Naive thymus-derived CD4-positive, alpha-beta T cell (primary cell): ENCODE results near the gene GPR171. TPM values are rescaled to one million over a fixed set of nuclear protein-coding genes. Genes with fewer than 3 reads are reported as not detected.
A peak's percentile ranks its signal among the peaks of the same experiment; 100 is the strongest.

ENCODE experiments used
- ATAC-seq: fragments of 150-1000 bp; cut with Tn5 transposase; 2 replicates; pipeline ENCODE4 v1.10.0; 2021; ENCODE audit warnings: mild to moderate bottlenecking, moderate library complexity
- CTCF ChIA-PET: fragments of 350-600 bp; sonication (Branson Sonifier 250); formaldehyde crosslinking; loops from one replicate; lab custom pipeline; 2021; ENCODE audit warnings: antibody characterized with exemption; lab: Charles Lee
- POLR2A ChIA-PET: fragments of 350-600 bp; sonication (Branson Sonifier 250); formaldehyde crosslinking; loops from one replicate; lab custom pipeline; 2021; ENCODE audit warnings: antibody characterized with exemption, inconsistent platforms; lab: Charles Lee
- DNase-seq, 9 donors: peaks; one replicate each; pipeline versions ENCODE4 v3.0.0 to v3.0.0-alpha.2; 2020 to 2022; ENCODE audit warnings: mixed read lengths in 1 of 9
- H3K27ac ChIP-seq: one replicate; pipeline ENCODE4 v1.7.0; 2013; ENCODE audit warnings: mild to moderate bottlenecking, low read depth, low read length, moderate library complexity
- H3K27me3 ChIP-seq, 2 donors: one replicate each; pipeline ENCODE4 v1.7.0; 2013; ENCODE audit warnings: low read length in 2 of 2, mild to moderate bottlenecking in 2 of 2, moderate library complexity in 2 of 2; ENCODE audit not compliant: control insufficient read depth in 2 of 2, insufficient read depth in 2 of 2
- H3K36me3 ChIP-seq, 3 experiments: 1 replicate in 2 of 3; 2 replicates in 1 of 3; pipeline ENCODE4 v1.7.0; 2013; ENCODE audit warnings: low read length in 3 of 3, mild to moderate bottlenecking in 3 of 3, moderate library complexity in 1 of 3; ENCODE audit not compliant: insufficient read depth in 3 of 3, control insufficient read depth in 2 of 3
- H3K4me1 ChIP-seq, 2 donors: one replicate each; pipeline ENCODE4 v1.7.0; 2013; ENCODE audit warnings: low read length in 2 of 2, mild to moderate bottlenecking in 2 of 2, moderate library complexity in 1 of 2; ENCODE audit not compliant: control insufficient read depth in 2 of 2, insufficient read depth in 2 of 2
- H3K4me3 ChIP-seq: 2 replicates; pipeline ENCODE4 v1.7.0; 2013; ENCODE audit warnings: mild to moderate bottlenecking, low read length
- H3K9me3 ChIP-seq, 3 experiments: 1 replicate in 2 of 3; 2 replicates in 1 of 3; pipeline ENCODE4 v1.7.0; 2013; ENCODE audit warnings: low read length in 3 of 3; ENCODE audit not compliant: control insufficient read depth in 2 of 3
- H3K27ac Mint-ChIP-seq, 9 donors: one replicate each; pipeline ENCODE4 v1.8.0; 2020 to 2022; ENCODE audit warnings: mixed read lengths in 9 of 9, mild to moderate bottlenecking in 8 of 9, moderate library complexity in 5 of 9, inconsistent platforms in 2 of 9
- H3K27me3 Mint-ChIP-seq, 5 donors: one replicate each; pipeline ENCODE4 v1.8.0; 2021 to 2022; ENCODE audit warnings: mixed read lengths in 5 of 5, mild to moderate bottlenecking in 1 of 5
- H3K36me3 Mint-ChIP-seq, 5 donors: one replicate each; pipeline ENCODE4 v1.8.0; 2020 to 2022; ENCODE audit warnings: mixed read lengths in 5 of 5, mild to moderate bottlenecking in 3 of 5, inconsistent platforms in 1 of 5
- H3K4me1 Mint-ChIP-seq, 7 donors: one replicate each; pipeline ENCODE4 v1.8.0; 2020 to 2022; ENCODE audit warnings: mixed read lengths in 7 of 7, mild to moderate bottlenecking in 3 of 7, inconsistent platforms in 1 of 7
- H3K4me3 Mint-ChIP-seq, 10 donors: one replicate each; pipeline ENCODE4 v1.8.0; 2020 to 2022; ENCODE audit warnings: mild to moderate bottlenecking in 10 of 10, mixed read lengths in 10 of 10, moderate library complexity in 6 of 10, inconsistent platforms in 2 of 10
- H3K9me3 Mint-ChIP-seq, 11 donors: one replicate each; pipeline ENCODE4 v1.8.0; 2020 to 2022; ENCODE audit warnings: mixed read lengths in 11 of 11, mild to moderate bottlenecking in 4 of 11, inconsistent platforms in 1 of 11, moderate library complexity in 1 of 11
- intact Hi-C, 2 donors: fragments of 100-400 bp; cut with micrococcal nuclease; formaldehyde crosslinking; loops; one replicate each; pipeline ENCODE4 v1.15.1; 2023
- polyA plus RNA-seq, 2 donors: library from polyadenylated mRNA; unstranded; fragments of 300-500 nt; fragmentation: Illumina TruSeq; gene quantifications; one replicate each; pipeline ENCODE4 v1.2.3, GENCODE V29; 2021
- total RNA-seq, 6 experiments: library from RNA in 5 of 6; stranded (reverse) in 5 of 6; gene quantifications; 1 replicate in 5 of 6; 2 replicates in 1 of 6; pipeline ENCODE4 v1.2.3 and lab custom pipeline; 2021 to 2026

Gene GPR171
- total and polyA plus RNA-seq, 7 experiments from 2014 or later: 16.0 to 251 (median 65.5) TPM

- ATAC-seq: no peak
- POLR2A ChIA-PET: interaction anchor here (0.6 to 8.7 kb wide), 5 partner anchors 8 to 82 kb away, joined by 3 to 88 read pairs (median 3); no protein-coding TSS in a partner anchor
- intact Hi-C loops: no loop called here
- H3K4me3 Mint-ChIP-seq: peak overlapping the region in 1 of 10 donors; percentile 45
- Histone ChIP-seq H3K4me3 (no peak overlapping the region), H3K4me1 (peaks cover 16 to 27% of the 10 kb centered on the region in 2 donors), H3K27ac (no peak overlapping the region), H3K27me3 (no peaks in the 10 kb centered on the region), H3K36me3 (peaks cover 0 to 8% (median 0%) of the 10 kb centered on the region in 3 experiments), H3K9me3 (no peaks in the 10 kb centered on the region)
- H3K27me3 Mint-ChIP-seq: no peaks in the 10 kb centered on the region
- peak overlapping the region in 2 of 9 donors; percentile 5 to 28 for H3K27ac Mint-ChIP-seq
- DNase-seq: no peak
- H3K4me1 Mint-ChIP-seq: peaks cover 7 to 47% (median 40%) of the 10 kb centered on the region in 7 donors
- CTCF ChIA-PET: interaction anchor here (0.6 kb wide), 1 partner anchor 11 kb away, joined by 3 read pairs; no protein-coding TSS in a partner anchor
- H3K36me3 Mint-ChIP-seq: peaks cover 5 to 71% (median 27%) of the 10 kb centered on the region in 5 donors
- peaks cover 0 to 21% (median 2%) of the 10 kb centered on the region in 11 donors for H3K9me3 Mint-ChIP-seq
Observed at GRCh38 chr3:151197228-151197627, 5.8 kb downstream of the GPR171 start.

GRCh38 chr3:151196434-151196833 is 6.6 kb downstream of the GPR171 start:
- Mint-ChIP-seq H3K9me3 (peaks cover 0 to 21% (median 2%) of the 10 kb centered on the region in 11 donors), H3K27me3 (no peaks in the 10 kb centered on the region), H3K27ac (peak overlapping the region in 4 of 9 donors; percentile 43 to 83 (median 54)), H3K4me3 (peak overlapping the region in 2 of 10 donors; percentile 2 to 51), H3K36me3 (peaks cover 5 to 69% (median 27%) of the 10 kb centered on the region in 5 donors), H3K4me1 (peaks cover 7 to 47% (median 38%) of the 10 kb centered on the region in 7 donors)
- no peak for ATAC-seq
- ChIA-PET POLR2A (interaction anchor here (0.6 to 8.7 kb wide), 5 partner anchors 11 to 385 kb away, joined by 3 to 88 read pairs (median 3); no protein-coding TSS in a partner anchor), CTCF (interaction anchor here (0.6 to 1.5 kb wide), 3 partner anchors 14 to 64 kb away, joined by 3 to 4 read pairs (median 3); no protein-coding TSS in a partner anchor)
- intact Hi-C loops: no loop called here
- no peak for DNase-seq
- Histone ChIP-seq H3K36me3 (peaks cover 0 to 8% (median 0%) of the 10 kb centered on the region in 3 experiments), H3K27me3 (no peaks in the 10 kb centered on the region), H3K4me1 (peaks cover 16 to 21% of the 10 kb centered on the region in 2 donors), H3K9me3 (no peaks in the 10 kb centered on the region), H3K27ac (no peak overlapping the region), H3K4me3 (no peak overlapping the region)

DNA sequence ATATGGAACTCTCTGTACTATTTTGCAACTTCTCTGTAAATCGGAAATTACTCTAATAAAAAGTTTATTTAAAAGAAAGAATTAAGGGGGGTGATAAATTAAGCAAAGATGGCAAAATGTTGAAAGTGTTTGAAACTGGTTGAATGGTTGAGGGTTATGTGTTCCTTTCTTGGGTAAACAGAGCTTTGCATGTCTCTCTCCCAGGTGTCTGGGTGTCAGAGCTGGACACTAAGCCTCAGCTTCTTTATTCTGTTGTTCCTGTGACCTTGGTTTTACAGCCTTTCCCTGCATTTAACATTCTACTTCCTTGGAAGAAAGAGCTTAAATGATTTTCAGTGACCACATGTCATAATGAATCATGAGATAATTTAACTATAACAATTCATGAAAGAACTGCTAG is 7.2 kb downstream of the GPR171 start:
- no peak for DNase-seq
- H3K4me1 ChIP-seq: peaks cover 15 to 20% of the 10 kb centered on the region in 2 donors
- H3K4me3 ChIP-seq: no peak overlapping the region
- Mint-ChIP-seq H3K36me3 (peaks cover 5 to 71% (median 27%) of the 10 kb centered on the region in 5 donors), H3K4me1 (peaks cover 7 to 50% (median 32%) of the 10 kb centered on the region in 7 donors), H3K4me3 (no peak overlapping the region), H3K27ac (peak overlapping the region in 3 of 9 donors; percentile 63 to 83 (median 65)), H3K9me3 (peaks cover 0 to 21% (median 2%) of the 10 kb centered on the region in 11 donors), H3K27me3 (no peaks in the 10 kb centered on the region)
- ChIA-PET CTCF (interaction anchor here (1.4 to 1.5 kb wide), 2 partner anchors 13 to 18 kb away, joined by 3 to 4 read pairs; no protein-coding TSS in a partner anchor), POLR2A (interaction anchor here (1.5 to 8.7 kb wide), 2 partner anchors 12 kb away, joined by 3 to 88 read pairs; no protein-coding TSS in a partner anchor)
- no peaks in the 10 kb centered on the region for H3K9me3 ChIP-seq
- H3K36me3 ChIP-seq: peaks cover 0 to 8% (median 0%) of the 10 kb centered on the region in 3 experiments
- no peaks in the 10 kb centered on the region for H3K27me3 ChIP-seq
- ATAC-seq: no peak
- H3K27ac ChIP-seq: no peak overlapping the region
- intact Hi-C loops: no loop called here

DNA sequence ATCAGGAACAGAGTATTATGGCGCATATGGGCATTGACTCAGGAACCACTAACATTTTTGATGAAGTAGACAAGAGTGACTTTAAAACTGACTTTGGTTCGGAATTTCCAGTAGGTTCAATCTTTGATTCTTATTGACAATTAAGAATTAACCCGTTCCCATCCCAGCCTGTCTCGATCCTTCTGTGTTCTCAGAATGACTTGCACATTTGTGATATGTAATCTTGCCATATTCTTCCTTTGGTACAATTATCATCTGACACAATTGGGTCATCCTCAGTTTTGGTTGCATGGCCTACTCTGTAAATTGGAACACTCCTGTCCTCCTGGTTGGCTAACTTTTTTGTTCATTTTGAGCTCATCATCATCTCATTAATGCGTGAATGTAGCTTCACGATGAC is 10.5 kb downstream of the GPR171 start:
- intact Hi-C loops: no loop called here
- Mint-ChIP-seq H3K27ac (peak overlapping the region in 1 of 9 donors; percentile 2), H3K4me1 (peaks cover 3 to 59% (median 20%) of the 10 kb centered on the region in 7 donors), H3K4me3 (no peak overlapping the region), H3K9me3 (peaks cover 0 to 18% (median 0%) of the 10 kb centered on the region in 11 donors), H3K27me3 (no peaks in the 10 kb centered on the region), H3K36me3 (peaks cover 0 to 51% (median 10%) of the 10 kb centered on the region in 5 donors)
- Histone ChIP-seq H3K4me3 (no peak overlapping the region), H3K27ac (no peak overlapping the region), H3K9me3 (no peaks in the 10 kb centered on the region), H3K4me1 (peaks cover 0 to 9% of the 10 kb centered on the region in 2 donors), H3K36me3 (no peaks in the 10 kb centered on the region), H3K27me3 (no peaks in the 10 kb centered on the region)
- ATAC-seq (no peak), DNase-seq (no peak)
- CTCF ChIA-PET: no interaction called here
- POLR2A ChIA-PET: interaction anchor here (0.6 to 1.5 kb wide), 5 partner anchors 8 to 612 kb away, joined by 3 to 8 read pairs (median 3); no protein-coding TSS in a partner anchor

DNA sequence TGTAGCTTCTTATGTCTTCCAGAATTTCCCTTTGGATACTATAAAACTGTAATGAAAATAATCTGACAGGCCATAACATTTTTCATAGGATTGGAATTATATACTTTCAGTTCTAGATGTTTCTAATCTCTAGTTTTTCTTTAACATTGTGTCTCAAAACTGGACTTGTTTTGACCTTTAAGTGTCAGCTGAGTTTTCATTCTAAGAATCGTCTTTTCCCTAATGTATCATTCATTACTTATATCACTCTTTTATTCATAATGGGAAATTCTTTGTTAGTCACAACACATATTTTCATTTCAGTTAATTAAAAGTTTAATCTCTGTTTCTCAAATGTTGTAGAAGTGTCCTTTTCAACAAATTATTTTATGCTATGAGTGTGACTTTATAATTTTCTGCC is 11.9 kb downstream of the GPR171 start:
- no peak for ATAC-seq
- peak overlapping the region in 1 of 9 donors; percentile 68 for H3K27ac Mint-ChIP-seq
- Histone ChIP-seq H3K4me3 (no peak overlapping the region), H3K27ac (no peak overlapping the region), H3K36me3 (no peaks in the 10 kb centered on the region), H3K9me3 (no peaks in the 10 kb centered on the region), H3K4me1 (peaks cover 0 to 9% of the 10 kb centered on the region in 2 donors), H3K27me3 (no peaks in the 10 kb centered on the region)
- DNase-seq: no peak
- ChIA-PET POLR2A (interaction anchor here (1.1 kb wide), 1 partner anchor 10 kb away, joined by 8 read pairs; no protein-coding TSS in a partner anchor), CTCF (interaction anchor here (1.2 kb wide), 1 partner anchor 9 kb away, joined by 8 read pairs; no protein-coding TSS in a partner anchor)
- H3K9me3 Mint-ChIP-seq: peaks cover 0 to 16% (median 0%) of the 10 kb centered on the region in 11 donors
- intact Hi-C loops: loop anchor here in 1 of 2 donors (1.0 kb wide), 1 partner anchor 8 kb away; no protein-coding TSS in a partner anchor
- peaks cover 7 to 60% (median 26%) of the 10 kb centered on the region in 7 donors for H3K4me1 Mint-ChIP-seq
- H3K4me3 Mint-ChIP-seq: no peak overlapping the region
- peaks cover 0 to 45% (median 2%) of the 10 kb centered on the region in 5 donors for H3K36me3 Mint-ChIP-seq
- no peaks in the 10 kb centered on the region for H3K27me3 Mint-ChIP-seq

- H3K36me3 Mint-ChIP-seq: peaks cover 0 to 19% (median 0%) of the 10 kb centered on the region in 5 donors
- ChIA-PET CTCF (interaction anchor here (1.0 to 1.9 kb wide), 5 partner anchors 9 to 104 kb away, joined by 3 to 7 read pairs (median 4); no protein-coding TSS in a partner anchor), POLR2A (interaction anchor here (0.6 to 6.7 kb wide), 6 partner anchors 9 to 1010 kb away, joined by 3 to 88 read pairs (median 4); partner anchors contain the start of gene GPR171)
- Histone ChIP-seq H3K36me3 (no peaks in the 10 kb centered on the region), H3K27ac (peak overlapping the region; percentile 38), H3K27me3 (no peaks in the 10 kb centered on the region), H3K4me1 (peaks cover 4 to 15% of the 10 kb centered on the region in 2 donors), H3K4me3 (no peak overlapping the region), H3K9me3 (no peaks in the 10 kb centered on the region)
- peaks cover 20 to 60% (median 44%) of the 10 kb centered on the region in 7 donors for H3K4me1 Mint-ChIP-seq
- peak in 4 of 9 donors; percentile 13 to 65 (median 54) for DNase-seq
- intact Hi-C loops: loop anchor here (1.0 kb wide), 5 partner anchors 8 to 44 kb away; partner anchors contain the start of gene GPR171 (in 2 of the 2)
- H3K27ac Mint-ChIP-seq: peak overlapping the region; percentile 66 to 90 (median 83)
- H3K9me3 Mint-ChIP-seq: no peaks in the 10 kb centered on the region
- peak overlapping the region; percentile 58 to 85 (median 78) for H3K4me3 Mint-ChIP-seq
- peaks cover 0 to 4% (median 0%) of the 10 kb centered on the region in 5 donors for H3K27me3 Mint-ChIP-seq
- peak; percentile 69 for ATAC-seq
Observed at GRCh38 chr3:151183265-151183671, 19.7 kb downstream of the GPR171 start.
